Measurements from ENCODE around the gene LCN12. TPM values are rescaled to one million over a fixed set of nuclear protein-coding genes. Genes with fewer than 3 reads are reported as not detected.

LCN12 gene
- total and polyA plus RNA-seq, 3 experiments from 2014 or later: 0.85 to 1.3 TPM; not detected in 1

GRCh38 chr9:136952876-136953770, 1.1 kb downstream of the LCN12 start:
- Mint-ChIP-seq H3K4me3 (no peak overlapping the region), H3K36me3 (peaks cover 0 to 9% (median 0%) of the 10 kb centered on the region in 3 donors), H3K27ac (no peak overlapping the region), H3K9me3 (peaks cover 0 to 5% (median 2%) of the 10 kb centered on the region in 5 donors), H3K4me1 (peaks cover 9 to 44% (median 12%) of the 10 kb centered on the region in 3 donors), H3K27me3 (no peaks in the 10 kb centered on the region)
- Histone ChIP-seq H3K27me3 (ENCODE audit: insufficient read depth, low read length, poor library complexity, severe bottlenecking) (no peaks in the 10 kb centered on the region), H3K4me1 (ENCODE audit: insufficient read depth, low read length) (peaks cover 6% of the 10 kb centered on the region), H3K27ac (ENCODE audit: low read depth, low read length) (no peak overlapping the region), H3K4me3 (ENCODE audit: low read length) (no peak overlapping the region), H3K9me3 (ENCODE audit: low read length) (no peaks in the 10 kb centered on the region), H3K36me3 (ENCODE audit: insufficient read depth, low read length) (no peaks in the 10 kb centered on the region)
- POLR2A ChIA-PET: no interaction called here
- no peak for DNase-seq
- CTCF ChIA-PET: interaction anchor here (0.9 kb wide), 1 partner anchor 76 kb away, joined by 3 read pairs; no protein-coding TSS in a partner anchor

- POLR2A ChIA-PET: no interaction called here
- Histone ChIP-seq H3K9me3 (ENCODE audit: low read length) (no peaks in the 10 kb centered on the region), H3K4me3 (ENCODE audit: low read length) (no peak overlapping the region), H3K27ac (ENCODE audit: low read depth, low read length) (no peak overlapping the region), H3K36me3 (ENCODE audit: insufficient read depth, low read length) (no peaks in the 10 kb centered on the region), H3K4me1 (ENCODE audit: insufficient read depth, low read length) (peaks cover 7% of the 10 kb centered on the region), H3K27me3 (ENCODE audit: insufficient read depth, low read length, poor library complexity, severe bottlenecking) (no peaks in the 10 kb centered on the region)
- Mint-ChIP-seq H3K27ac (no peak overlapping the region), H3K4me1 (peaks cover 9 to 47% (median 13%) of the 10 kb centered on the region in 3 donors), H3K4me3 (no peak overlapping the region), H3K9me3 (peaks cover 0 to 5% (median 2%) of the 10 kb centered on the region in 5 donors), H3K36me3 (peaks cover 0 to 9% (median 0%) of the 10 kb centered on the region in 3 donors), H3K27me3 (no peaks in the 10 kb centered on the region)
- no peak for DNase-seq
- CTCF ChIA-PET: interaction anchor here (1.8 kb wide), 1 partner anchor 75 kb away, joined by 5 read pairs; the partner anchor contains the start of gene ABCA2
These were observed 1.7 kb downstream of the LCN12 start for GRCh38 chr9:136953771-136954269.

- H3K4me3 ChIP-seq (ENCODE audit: low read length): no peak overlapping the region
- no peak overlapping the region for H3K4me3 Mint-ChIP-seq
- H3K36me3 Mint-ChIP-seq: peaks cover 0 to 9% (median 0%) of the 10 kb centered on the region in 3 donors
- H3K9me3 Mint-ChIP-seq: peaks cover 0 to 5% (median 2%) of the 10 kb centered on the region in 5 donors
- ChIA-PET POLR2A (no interaction called here), CTCF (interaction anchor here (1.1 to 1.8 kb wide), 2 partner anchors 74 to 112 kb away, joined by 3 to 5 read pairs; partner anchors contain the start of genes ABCA2 and AJM1)
- no peaks in the 10 kb centered on the region for H3K9me3 ChIP-seq (ENCODE audit: low read length)
- H3K27me3 Mint-ChIP-seq: no peaks in the 10 kb centered on the region
- H3K27me3 ChIP-seq (ENCODE audit: insufficient read depth, low read length, poor library complexity, severe bottlenecking): no peaks in the 10 kb centered on the region
- H3K4me1 Mint-ChIP-seq: peaks cover 9 to 53% (median 15%) of the 10 kb centered on the region in 3 donors
- no peak for DNase-seq
- no peak overlapping the region for H3K27ac ChIP-seq (ENCODE audit: low read depth, low read length)
- no peak overlapping the region for H3K27ac Mint-ChIP-seq
- peaks cover 13% of the 10 kb centered on the region for H3K4me1 ChIP-seq (ENCODE audit: insufficient read depth, low read length)
- H3K36me3 ChIP-seq (ENCODE audit: insufficient read depth, low read length): no peaks in the 10 kb centered on the region
These were observed 2.4 kb downstream of the LCN12 start for GRCh38 chr9:136954270-136955083.

GRCh38 chr9:136955202-136955942, 3.3 kb downstream of the LCN12 start:
- DNase-seq: no peak
- peaks cover 14 to 55% (median 17%) of the 10 kb centered on the region in 3 donors for H3K4me1 Mint-ChIP-seq
- peaks cover 17% of the 10 kb centered on the region for H3K4me1 ChIP-seq (ENCODE audit: insufficient read depth, low read length)
- no peak overlapping the region for H3K4me3 ChIP-seq (ENCODE audit: low read length)
- no peaks in the 10 kb centered on the region for H3K36me3 ChIP-seq (ENCODE audit: insufficient read depth, low read length)
- H3K27ac Mint-ChIP-seq: peak overlapping the region in 1 of 8 donors; percentile 56
- no peaks in the 10 kb centered on the region for H3K27me3 ChIP-seq (ENCODE audit: insufficient read depth, low read length, poor library complexity, severe bottlenecking)
- no peaks in the 10 kb centered on the region for H3K9me3 ChIP-seq (ENCODE audit: low read length)
- H3K27me3 Mint-ChIP-seq: no peaks in the 10 kb centered on the region
- no peak overlapping the region for H3K4me3 Mint-ChIP-seq
- CTCF ChIA-PET: interaction anchor here (1.1 to 1.8 kb wide), 2 partner anchors 73 to 113 kb away, joined by 3 to 5 read pairs; partner anchors contain the start of genes ABCA2 and AJM1
- POLR2A ChIA-PET: interaction anchor here (0.5 kb wide), 1 partner anchor 112 kb away, joined by 3 read pairs; no protein-coding TSS in a partner anchor
- no peak overlapping the region for H3K27ac ChIP-seq (ENCODE audit: low read depth, low read length)
- peaks cover 0 to 12% (median 0%) of the 10 kb centered on the region in 3 donors for H3K36me3 Mint-ChIP-seq
- H3K9me3 Mint-ChIP-seq: peaks cover 0 to 5% (median 2%) of the 10 kb centered on the region in 5 donors

GRCh38 chr9:136955943-136956335, 3.9 kb downstream of the LCN12 start:
- no peak overlapping the region for H3K27ac ChIP-seq (ENCODE audit: low read depth, low read length)
- H3K27me3 Mint-ChIP-seq: no peaks in the 10 kb centered on the region
- no peaks in the 10 kb centered on the region for H3K27me3 ChIP-seq (ENCODE audit: insufficient read depth, low read length, poor library complexity, severe bottlenecking)
- peaks cover 0 to 5% (median 2%) of the 10 kb centered on the region in 5 donors for H3K9me3 Mint-ChIP-seq
- H3K27ac Mint-ChIP-seq: no peak overlapping the region
- ChIA-PET CTCF (no interaction called here), POLR2A (interaction anchor here (0.5 kb wide), 1 partner anchor 111 kb away, joined by 3 read pairs; no protein-coding TSS in a partner anchor)
- no peaks in the 10 kb centered on the region for H3K36me3 ChIP-seq (ENCODE audit: insufficient read depth, low read length)
- no peak overlapping the region for H3K4me3 ChIP-seq (ENCODE audit: low read length)
- DNase-seq: no peak
- peaks cover 20 to 55% (median 20%) of the 10 kb centered on the region in 3 donors for H3K4me1 Mint-ChIP-seq
- H3K36me3 Mint-ChIP-seq: peaks cover 0 to 12% (median 0%) of the 10 kb centered on the region in 3 donors
- H3K4me3 Mint-ChIP-seq: no peak overlapping the region
- H3K4me1 ChIP-seq (ENCODE audit: insufficient read depth, low read length): peaks cover 17% of the 10 kb centered on the region
- no peaks in the 10 kb centered on the region for H3K9me3 ChIP-seq (ENCODE audit: low read length)

GRCh38 chr9:136956604-136957003, 4.5 kb downstream of the LCN12 start:
- CTCF ChIA-PET: no interaction called here
- Histone ChIP-seq H3K4me3 (ENCODE audit: low read length) (no peak overlapping the region), H3K27me3 (ENCODE audit: insufficient read depth, low read length, poor library complexity, severe bottlenecking) (no peaks in the 10 kb centered on the region), H3K27ac (ENCODE audit: low read depth, low read length) (no peak overlapping the region), H3K9me3 (ENCODE audit: low read length) (no peaks in the 10 kb centered on the region), H3K36me3 (ENCODE audit: insufficient read depth, low read length) (no peaks in the 10 kb centered on the region), H3K4me1 (ENCODE audit: insufficient read depth, low read length) (peaks cover 21% of the 10 kb centered on the region)
- peaks cover 0 to 12% (median 0%) of the 10 kb centered on the region in 3 donors for H3K36me3 Mint-ChIP-seq
- peak overlapping the region in 3 of 8 donors; percentile 33 to 73 (median 46) for H3K27ac Mint-ChIP-seq
- H3K4me1 Mint-ChIP-seq: peaks cover 21 to 58% (median 22%) of the 10 kb centered on the region in 3 donors
- POLR2A ChIA-PET: no interaction called here
- no peaks in the 10 kb centered on the region for H3K27me3 Mint-ChIP-seq
- H3K4me3 Mint-ChIP-seq: peak overlapping the region in 3 of 7 donors; percentile 25 to 55 (median 54)
- DNase-seq: no peak
- H3K9me3 Mint-ChIP-seq: peaks cover 0 to 5% (median 2%) of the 10 kb centered on the region in 5 donors

GRCh38 chr9:136957461-136957860, 5.4 kb downstream of the LCN12 start:
- Mint-ChIP-seq H3K27ac (peak overlapping the region in 2 of 8 donors; percentile 33 to 74), H3K36me3 (peaks cover 0 to 12% (median 0%) of the 10 kb centered on the region in 3 donors), H3K27me3 (no peaks in the 10 kb centered on the region), H3K4me1 (peaks cover 21 to 67% (median 22%) of the 10 kb centered on the region in 3 donors), H3K9me3 (peaks cover 0 to 5% (median 2%) of the 10 kb centered on the region in 5 donors), H3K4me3 (no peak overlapping the region)
- no peak overlapping the region for H3K4me3 ChIP-seq (ENCODE audit: low read length)
- no peak overlapping the region for H3K27ac ChIP-seq (ENCODE audit: low read depth, low read length)
- POLR2A ChIA-PET: no interaction called here
- H3K36me3 ChIP-seq (ENCODE audit: insufficient read depth, low read length): no peaks in the 10 kb centered on the region
- CTCF ChIA-PET: interaction anchor here (1.2 kb wide), 1 partner anchor 90 kb away, joined by 3 read pairs; no protein-coding TSS in a partner anchor
- peaks cover 25% of the 10 kb centered on the region for H3K4me1 ChIP-seq (ENCODE audit: insufficient read depth, low read length)
- DNase-seq: no peak
- H3K9me3 ChIP-seq (ENCODE audit: low read length): no peaks in the 10 kb centered on the region
- no peaks in the 10 kb centered on the region for H3K27me3 ChIP-seq (ENCODE audit: insufficient read depth, low read length, poor library complexity, severe bottlenecking)

Measured in CD8-positive, alpha-beta memory T cell (primary cell).